OCI-M2 (cell line): ENCODE data around the gene TENT4B.

Source experiments
- DNase-seq: peaks from one replicate; lab custom pipeline; 2025; ENCODE audit not compliant: unreplicated experiment; lab: John Stamatoyannopoulos, UW

Gene TENT4B

GRCh38 chr16:50269769-50270509 lies 116.8 kb downstream of the TENT4B start:
- no peak for DNase-seq

GRCh38 chr16:50270510-50271147 lies 117.5 kb downstream of the TENT4B start:
- no peak for DNase-seq

GRCh38 chr16:50271148-50272041 lies 118.3 kb downstream of the TENT4B start:
- DNase-seq: no peak

- no peak for DNase-seq
Measured at GRCh38 chr16:50272111-50272571, 119.0 kb downstream of the TENT4B start.

GRCh38 chr16:50272687-50273381 lies 119.7 kb downstream of the TENT4B start:
- no peak for DNase-seq

- DNase-seq: no peak
Measured at GRCh38 chr16:50273382-50273690, 120.2 kb downstream of the TENT4B start.

GRCh38 chr16:50273888-50274325 lies 120.8 kb downstream of the TENT4B start:
- DNase-seq: no peak

- no peak for DNase-seq
Measured at GRCh38 chr16:50274326-50275097, 121.4 kb downstream of the TENT4B start.

GRCh38 chr16:50275098-50275415 lies 122.0 kb downstream of the TENT4B start:
- no peak for DNase-seq

GRCh38 chr16:50275428-50276325 lies 122.6 kb downstream of the TENT4B start:
- no peak for DNase-seq

GRCh38 chr16:50276326-50276640 lies 123.2 kb downstream of the TENT4B start:
- no peak for DNase-seq

GRCh38 chr16:50276801-50277555 lies 123.9 kb downstream of the TENT4B start:
- DNase-seq: no peak

- DNase-seq: no peak
Measured at GRCh38 chr16:50278251-50278650, 125.1 kb downstream of the TENT4B start.

- DNase-seq: no peak
Measured at GRCh38 chr16:50279504-50279865, 126.4 kb downstream of the TENT4B start.

- no peak for DNase-seq
Measured at GRCh38 chr16:50280932-50281331, 127.8 kb downstream of the TENT4B start.
